ENCODE measurements around the gene OLFML2B. TPM values are rescaled to one million over a fixed set of nuclear protein-coding genes. Genes with fewer than 3 reads are reported as not detected.

The OLFML2B gene
- total and polyA plus RNA-seq, 2 experiments from 2014 or later = 1.2 to 2.9 TPM

DNA sequence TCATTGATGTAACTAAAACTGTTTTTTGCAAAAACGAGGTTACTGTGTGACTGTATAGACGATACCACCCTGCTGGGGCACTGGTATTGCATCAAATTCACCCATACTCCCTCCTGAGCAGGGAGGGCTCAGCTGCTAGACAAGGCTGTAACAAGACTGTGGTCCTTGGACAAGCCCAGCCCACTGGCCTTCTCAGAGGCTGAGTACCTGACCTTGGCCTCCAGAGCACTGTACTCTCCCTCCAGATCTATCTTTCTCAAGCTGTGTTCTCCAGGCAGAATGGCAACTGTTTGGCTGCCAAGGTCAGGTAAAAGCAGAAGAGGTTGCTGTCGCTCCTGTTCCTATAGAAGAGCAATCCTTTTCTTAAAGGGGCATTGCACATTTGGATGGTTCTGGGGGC, 8.5 kb downstream of the OLFML2B start:
- TF ChIP-seq EZH2 (IDR thresholded peaks at IDR 0.05; ENCODE audit: borderline replicate concordance) (no peak), EZH2phosphoT487 (IDR thresholded peaks at IDR 0.05; ENCODE audit: low read depth, severe bottlenecking, unreplicated experiment) (no peak)
- TF ChIP-seq, protein P1, sequence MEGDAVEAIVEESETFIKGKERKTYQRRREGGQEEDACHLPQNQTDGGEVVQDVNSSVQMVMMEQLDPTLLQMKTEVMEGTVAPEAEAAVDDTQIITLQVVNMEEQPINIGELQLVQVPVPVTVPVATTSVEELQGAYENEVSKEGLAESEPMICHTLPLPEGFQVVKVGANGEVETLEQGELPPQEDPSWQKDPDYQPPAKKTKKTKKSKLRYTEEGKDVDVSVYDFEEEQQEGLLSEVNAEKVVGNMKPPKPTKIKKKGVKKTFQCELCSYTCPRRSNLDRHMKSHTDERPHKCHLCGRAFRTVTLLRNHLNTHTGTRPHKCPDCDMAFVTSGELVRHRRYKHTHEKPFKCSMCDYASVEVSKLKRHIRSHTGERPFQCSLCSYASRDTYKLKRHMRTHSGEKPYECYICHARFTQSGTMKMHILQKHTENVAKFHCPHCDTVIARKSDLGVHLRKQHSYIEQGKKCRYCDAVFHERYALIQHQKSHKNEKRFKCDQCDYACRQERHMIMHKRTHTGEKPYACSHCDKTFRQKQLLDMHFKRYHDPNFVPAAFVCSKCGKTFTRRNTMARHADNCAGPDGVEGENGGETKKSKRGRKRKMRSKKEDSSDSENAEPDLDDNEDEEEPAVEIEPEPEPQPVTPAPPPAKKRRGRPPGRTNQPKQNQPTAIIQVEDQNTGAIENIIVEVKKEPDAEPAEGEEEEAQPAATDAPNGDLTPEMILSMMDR (IDR thresholded peaks at IDR 0.05; ENCODE audit: poor library complexity) = no peak

DNA sequence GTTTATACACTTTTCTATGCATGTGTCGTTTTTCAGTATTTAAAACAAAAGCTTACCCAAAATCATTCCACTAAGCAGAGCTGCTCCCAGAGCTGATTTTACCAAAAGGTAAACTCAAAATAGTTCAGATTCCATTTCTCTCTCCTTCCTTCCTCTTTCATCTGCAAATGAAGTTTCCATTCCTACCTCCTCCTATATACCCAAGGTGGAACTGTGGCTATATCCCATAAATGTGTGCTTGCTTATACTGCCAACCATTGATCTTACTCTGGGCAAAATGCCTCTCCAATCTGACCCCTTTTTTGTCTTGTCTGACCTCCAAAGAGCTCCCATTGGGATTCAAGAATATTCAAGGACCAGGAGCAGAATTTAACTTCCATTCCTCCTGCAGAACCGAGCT, 9.5 kb downstream of the OLFML2B start:
- TF ChIP-seq EZH2 (IDR thresholded peaks at IDR 0.05; ENCODE audit: borderline replicate concordance) = no peak
- TF ChIP-seq EZH2phosphoT487 (IDR thresholded peaks at IDR 0.05; ENCODE audit: low read depth, severe bottlenecking, unreplicated experiment) = no peak
- TF ChIP-seq, protein P1 (IDR thresholded peaks at IDR 0.05; ENCODE audit: poor library complexity) = no peak
- Histone ChIP-seq H3K4me3 (no peak overlapping the region), H3K9me2 (replicated peaks; ENCODE audit: insufficient read depth) (no peaks in the 10 kb centered on the region), H3K27ac (no peak overlapping the region), H3K27me3 (no peaks in the 10 kb centered on the region), H3K4me2 (no peak overlapping the region), H3K4me1 (ENCODE audit: insufficient read depth) (no peaks in the 10 kb centered on the region), H2AFZ (no peak overlapping the region), H3K79me2 (no peaks in the 10 kb centered on the region), H3K9me3 (ENCODE audit: low read depth) (no peaks in the 10 kb centered on the region), H4K20me1 (ENCODE audit: insufficient read depth, poor library complexity, severe bottlenecking) (no peaks in the 10 kb centered on the region), H3K36me3 (replicated peaks; ENCODE audit: insufficient read depth, low read depth) (no peaks in the 10 kb centered on the region)
- DNase-seq (ENCODE audit: low spot score) = no peak
- WGBS (ENCODE audit: low lambda C conversion rate, missing lambda C conversion rate) = 78% methylated on average over 2 of the region's 2 CpGs

More for the DNA sequence above, 8.5 kb downstream of the OLFML2B start:
- WGBS (ENCODE audit: low lambda C conversion rate, missing lambda C conversion rate) = 79% methylated on average over 3 of the region's 3 CpGs
- Histone ChIP-seq H3K27ac (no peak overlapping the region), H3K27me3 (no peaks in the 10 kb centered on the region), H3K9me3 (ENCODE audit: low read depth) (no peaks in the 10 kb centered on the region), H4K20me1 (ENCODE audit: insufficient read depth, poor library complexity, severe bottlenecking) (no peaks in the 10 kb centered on the region), H3K79me2 (no peaks in the 10 kb centered on the region), H3K36me3 (replicated peaks; ENCODE audit: insufficient read depth, low read depth) (no peaks in the 10 kb centered on the region), H3K9me2 (replicated peaks; ENCODE audit: insufficient read depth) (no peaks in the 10 kb centered on the region), H2AFZ (no peak overlapping the region), H3K4me1 (ENCODE audit: insufficient read depth) (no peaks in the 10 kb centered on the region), H3K4me3 (no peak overlapping the region), H3K4me2 (no peak overlapping the region)
- DNase-seq (ENCODE audit: low spot score) = no peak

DNA sequence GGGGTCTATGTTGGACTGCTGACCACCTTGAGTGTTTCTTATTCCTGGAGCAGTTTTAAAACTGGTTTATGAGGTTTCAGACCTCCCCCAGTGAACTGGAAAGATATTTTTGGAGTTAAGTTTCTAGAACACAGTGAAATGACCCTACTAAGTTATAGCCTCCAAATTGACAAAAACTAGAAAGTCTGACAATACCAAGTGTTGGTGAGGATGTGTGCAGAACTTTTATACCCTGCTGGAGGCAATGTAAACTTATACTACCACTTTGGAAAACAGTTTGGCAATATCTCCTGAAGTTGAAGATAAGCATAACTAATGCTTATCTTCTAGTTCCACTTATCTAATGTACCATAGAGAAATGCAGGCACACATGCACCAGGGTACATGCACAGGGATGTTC, 10.4 kb downstream of the OLFML2B start:
- Histone ChIP-seq H3K36me3 (replicated peaks; ENCODE audit: insufficient read depth, low read depth) (no peaks in the 10 kb centered on the region), H3K79me2 (no peaks in the 10 kb centered on the region), H3K4me1 (ENCODE audit: insufficient read depth) (no peaks in the 10 kb centered on the region), H3K27me3 (no peaks in the 10 kb centered on the region), H3K4me3 (no peak overlapping the region), H3K9me3 (ENCODE audit: low read depth) (no peaks in the 10 kb centered on the region), H4K20me1 (ENCODE audit: insufficient read depth, poor library complexity, severe bottlenecking) (no peaks in the 10 kb centered on the region), H3K9me2 (replicated peaks; ENCODE audit: insufficient read depth) (no peaks in the 10 kb centered on the region), H2AFZ (no peak overlapping the region), H3K4me2 (no peak overlapping the region), H3K27ac (no peak overlapping the region)
- no peak for DNase-seq (ENCODE audit: low spot score)
- no peak for TF ChIP-seq EZH2 (IDR thresholded peaks at IDR 0.05; ENCODE audit: borderline replicate concordance)
- TF ChIP-seq, protein P1 (IDR thresholded peaks at IDR 0.05; ENCODE audit: poor library complexity) = no peak

All from hepatocyte (in vitro differentiated cells).